K562 (cell line): ENCODE data around the gene SS18L1. TPM values are rescaled to one million over a fixed set of nuclear protein-coding genes. Genes with fewer than 3 reads are reported as not detected.

Source experiments
- ATAC-seq: fragments of 200-7000 bp; cut with Tn5 transposase; 3 replicates; pipeline ENCODE4 v1.9.1; 2020; ENCODE audit warnings: moderate library complexity
- BruUV-seq: library from RNA; stranded (reverse); fragments of 400-500 nt; replicated peaks from 2 replicates; lab custom pipeline; 2021; lab: Mats Ljungman, UMichigan
- CTCF ChIA-PET: fragments of 300-600 bp; formaldehyde crosslinking; extraction: SDS; loops from one replicate; lab custom pipeline; 2021; ENCODE audit warnings: low intra/inter-chr PET ratio; lab: Yijun Ruan, JAX
- POLR2A ChIA-PET: fragments of 300-600, 350-650 bp; sonication (Branson Sonifier 250); formaldehyde crosslinking; extraction: SDS; loops from one replicate; lab custom pipeline; 2021; ENCODE audit warnings: antibody characterized with exemption, inconsistent platforms; lab: Yijun Ruan, JAX
- DNase-seq, 4 experiments: peaks; one replicate each; pipeline versions ENCODE4 v3.0.0 to v3.0.0-alpha.2; 2011 to 2018; ENCODE audit warnings: low spot score in 3 of 4, mixed read lengths in 3 of 4; ENCODE audit errors: extremely low read depth in 1 of 4
- FAIRE-seq: peaks from 2 replicates; lab custom pipeline; 2011; peaks lifted over from hg19 to GRCh38; lab: Jason Lieb, UNC
- H2AFZ ChIP-seq: 2 replicates; pipeline ENCODE4 v1.6.0; 2011; ENCODE audit warnings: low read depth, low read length, control low read depth, inconsistent platforms
- H3K27ac ChIP-seq: fragments of 200-600 bp; 3 replicates; pipeline ENCODE4 v1.8.0; 2011; ENCODE audit warnings: low read depth, mild to moderate bottlenecking, control low read depth, inconsistent platforms, low read length, moderate library complexity, mixed read lengths; ENCODE audit errors: extremely low read depth
- H3K27me3 ChIP-seq, 2 experiments: fragments of 300-600 bp in 1 of 2; 2 replicates in 1 of 2; 3 replicates in 1 of 2; pipeline versions ENCODE4 v1.6.0 to v1.8.0; 2011; ENCODE audit warnings: inconsistent platforms in 2 of 2, low read length in 2 of 2, mild to moderate bottlenecking in 1 of 2, mixed read lengths in 1 of 2, moderate library complexity in 1 of 2; ENCODE audit not compliant: control insufficient read depth in 2 of 2, insufficient read depth in 2 of 2
- H3K36me3 ChIP-seq: fragments of 300-600 bp; 3 replicates; pipeline ENCODE4 v1.8.0; 2011; ENCODE audit warnings: mild to moderate bottlenecking, low read length, inconsistent platforms; ENCODE audit not compliant: control insufficient read depth, insufficient read depth
- H3K4me1 ChIP-seq, 2 experiments: fragments of 200-600 bp in 1 of 2; replicated peaks in 1 of 2; 2 replicates in 1 of 2; 3 replicates in 1 of 2; pipeline versions ENCODE4 v1.5.1 to v1.8.0; 2011; ENCODE audit warnings: inconsistent platforms in 2 of 2, low read length in 2 of 2, mild to moderate bottlenecking in 1 of 2, mixed read lengths in 1 of 2, moderate library complexity in 1 of 2; ENCODE audit not compliant: control insufficient read depth in 2 of 2, insufficient read depth in 2 of 2
- H3K4me2 ChIP-seq: 2 replicates; pipeline ENCODE4 v1.6.1; 2011; ENCODE audit warnings: low read length, control low read depth, inconsistent platforms, mixed read lengths; ENCODE audit not compliant: insufficient read depth
- H3K4me3 ChIP-seq: fragments of 200-600 bp; sonication (generic), shearing (Covaris generic); 2 replicates; pipeline ENCODE4 v1.5.1; 2016; ENCODE audit warnings: control low read depth, inconsistent platforms
- H3K79me2 ChIP-seq: fragments of 200-600 bp; 3 replicates; pipeline ENCODE4 v1.8.0; 2011; ENCODE audit warnings: low read length, inconsistent platforms; ENCODE audit not compliant: control insufficient read depth, insufficient read depth
- H3K9ac ChIP-seq, 2 experiments: 2 replicates each; pipeline versions ENCODE4 v1.6.0 to v1.6.1; 2011; ENCODE audit warnings: low read depth in 2 of 2, low read length in 2 of 2, control low read depth in 1 of 2, inconsistent platforms in 1 of 2, mild to moderate bottlenecking in 1 of 2, mixed read lengths in 1 of 2; ENCODE audit not compliant: insufficient read depth in 1 of 2
- H3K9me1 ChIP-seq: one replicate; pipeline ENCODE4 v1.6.0; 2011; ENCODE audit warnings: inconsistent platforms, mild to moderate bottlenecking, low read length, moderate library complexity; ENCODE audit not compliant: control insufficient read depth, insufficient read depth
- H3K9me3 ChIP-seq: replicated peaks from 2 replicates; pipeline ENCODE4 v1.5.1; 2011; ENCODE audit warnings: low read depth, low read length, inconsistent platforms; ENCODE audit not compliant: control insufficient read depth, insufficient read depth
- H4K20me1 ChIP-seq: replicated peaks from 2 replicates; pipeline ENCODE4 v1.6.1; 2011; ENCODE audit warnings: low read length, inconsistent platforms, mixed read lengths; ENCODE audit not compliant: control insufficient read depth, insufficient read depth
- BMI1 ChIP-seq: fragments of 150-350 bp; IDR thresholded peaks from 2 replicates; pipeline ENCODE4 v1.6.1; 2014; ENCODE audit warnings: low read length
- HDAC3 ChIP-seq: fragments of 450-650 bp; IDR thresholded peaks from 2 replicates; pipeline ENCODE4 v1.6.1; 2018; ENCODE audit warnings: borderline replicate concordance, mild to moderate bottlenecking, moderate library complexity; ENCODE audit not compliant: partially characterized antibody
- THRA ChIP-seq: fragments of 450-650 bp; IDR thresholded peaks from 2 replicates; pipeline ENCODE4 v1.6.1; 2017; ENCODE audit warnings: mild to moderate bottlenecking, moderate library complexity
- WGBS: fragments of 100-300 bp; shearing (Covaris generic); methylation state at CpG from one replicate; pipeline ENCODE4 v1.1.6; 2016; ENCODE audit warnings: low coverage, mixed read lengths; ENCODE audit not compliant: insufficient coverage; ENCODE audit errors: missing lambda C conversion rate; 5-methylcytosine and 5-hydroxymethylcytosine counted together
- in situ Hi-C: fragments of 300-500 bp; cut with MboI; formaldehyde crosslinking; loops from 4 replicates; pipeline ENCODE4 v1.15.0; 2018; ENCODE audit warnings: inconsistent platforms, mixed read lengths
- intact Hi-C: fragments of 100-400 bp; cut with micrococcal nuclease; formaldehyde crosslinking; loops from 2 replicates; pipeline ENCODE4 v1.14.2; 2022
- polyA plus RNA-seq, 8 experiments: library from polyadenylated mRNA; depleted of rRNA in 4 of 8; stranded (reverse) in 5 of 8; unstranded in 3 of 8; fragments of >200 nt; fragmentation: Nextera tagmentation in 2 of 8; fragmentation: Illumina TruSeq in 1 of 8; extraction: Ambion mirVana in 2 of 8; extraction: Trizol in 1 of 8; gene quantifications; 2 replicates each; pipeline versions ENCODE4 v1.2.1 to v1.2.3, GENCODE V29; 2011 to 2014; ENCODE audit warnings: inconsistent platforms in 1 of 8, missing spikeins in 1 of 8
- total RNA-seq, 7 experiments: library from RNA; depleted of rRNA in 6 of 7; stranded (reverse); fragments of >200 nt in 6 of 7; fragmentation: Illumina TruSeq in 2 of 7; extraction: Trizol in 2 of 7; gene quantifications; 2 replicates each; pipeline versions ENCODE4 v1.2.1 to v1.2.3, GENCODE V29; 2011 to 2021; ENCODE audit warnings: low replicate concordance in 1 of 7
- TF ChIP-seq, protein P1 (sequence below), 3 experiments: IDR thresholded peaks in 2 of 3; conservative IDR thresholded peaks in 1 of 3; 2 replicates each; pipeline ENCODE4 v1.5.1; 2011 to 2012; ENCODE audit warnings: low read length in 3 of 3, mild to moderate bottlenecking in 3 of 3, control low read depth in 2 of 3, improper control_type of control experiment in 1 of 3, inconsistent platforms in 1 of 3, low read depth in 1 of 3, mixed read lengths in 1 of 3, moderate library complexity in 1 of 3; ENCODE audit not compliant: insufficient read depth in 2 of 3
- TF ChIP-seq, protein P2 (sequence below): fragments of 450-650 bp; formaldehyde crosslinking; IDR thresholded peaks from 2 replicates; pipeline ENCODE4 v1.4.0; 2022; ENCODE audit warnings: mild to moderate bottlenecking, moderate library complexity

The SS18L1 gene
- total and polyA plus RNA-seq, 9 of the 15 experiments (the other 6 are each of a cell fraction or from before 2014, with no cell fraction given) = 2.7 to 28.3 (median 15.1) TPM

DNA sequence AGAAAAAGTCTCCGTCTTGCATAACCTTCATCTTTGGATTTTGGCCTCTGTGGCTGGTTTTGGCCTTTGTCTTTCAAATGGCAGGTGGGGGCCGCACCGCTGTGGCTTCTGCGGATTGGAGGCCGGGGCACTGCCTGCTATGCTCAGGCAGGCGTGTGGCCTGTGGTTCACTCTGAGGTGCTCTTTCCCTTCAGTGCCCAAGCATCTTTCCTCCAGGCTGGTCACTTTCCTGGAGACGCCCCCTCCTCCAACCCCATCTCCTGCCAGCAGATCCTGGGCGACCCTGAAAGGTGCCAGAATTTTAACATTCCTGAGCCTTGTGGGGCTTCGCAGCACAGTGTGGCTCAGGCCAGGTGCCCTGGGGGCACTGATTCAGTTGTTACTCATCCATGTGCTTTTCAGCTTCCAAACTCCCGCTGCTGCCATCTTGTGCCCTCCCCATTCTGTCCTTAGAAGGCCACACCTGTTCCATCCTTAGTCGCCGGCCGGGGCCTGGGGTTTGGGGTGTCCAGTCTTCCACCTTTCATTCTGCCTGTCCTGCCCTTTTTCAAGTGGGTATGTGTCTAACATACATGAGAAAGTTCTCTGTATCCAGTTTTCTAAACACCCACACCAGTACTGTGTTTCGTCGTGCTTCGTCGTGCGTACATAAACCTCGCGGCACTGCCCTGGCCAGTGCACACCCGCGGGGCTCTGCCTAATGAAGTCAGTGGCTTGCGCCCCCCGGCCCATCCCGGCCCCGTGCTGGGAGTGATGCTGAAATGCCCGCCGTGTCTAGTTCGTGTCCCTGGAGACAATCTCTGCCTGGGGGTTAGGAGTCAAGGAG, 12.1 kb downstream of the SS18L1 start:
- CTCF ChIA-PET = interaction anchor here (3.3 kb wide), 1 partner anchor 145 kb away, joined by 12 read pairs; no protein-coding TSS in a partner anchor
- BruUV-seq = no TSS peak
- FAIRE-seq = no peak
- H3K27ac ChIP-seq = no peak overlapping the region
- 94% methylated on average over 29 of the region's 29 CpGs for WGBS
- H3K9me3 ChIP-seq = no peaks in the 10 kb centered on the region
- intact Hi-C loops = loop anchor here (5.0 kb wide), 1 partner anchor 143 kb away; no protein-coding TSS in a partner anchor
- H3K27me3 ChIP-seq = no peaks in the 10 kb centered on the region
- peaks cover 85% of the 10 kb centered on the region for H3K79me2 ChIP-seq
- H3K36me3 ChIP-seq = peaks cover 84% of the 10 kb centered on the region; the same call in 2 of the 3 replicates
- H4K20me1 ChIP-seq = peaks cover 26% of the 10 kb centered on the region
- no peak for ATAC-seq
- POLR2A ChIA-PET = interaction anchor here (0.7 to 1.2 kb wide), 3 partner anchors 10 to 144 kb away, joined by 3 to 4 read pairs (median 3); no protein-coding TSS in a partner anchor
- no peak overlapping the region for H3K4me3 ChIP-seq
- no peak overlapping the region for H2AFZ ChIP-seq
- peaks cover 9% of the 10 kb centered on the region for H3K9me1 ChIP-seq
- peak overlapping the region in 1 of 2 experiments; percentile 62; a peak in 2 of 4 replicates for H3K9ac ChIP-seq
- H3K4me1 ChIP-seq = peaks cover 4 to 52% of the 10 kb centered on the region in 2 experiments; a peak in 4 of 5 replicates
- no peak overlapping the region for H3K4me2 ChIP-seq
- DNase-seq = no peak
- TF ChIP-seq HDAC3 = no peak
- in situ Hi-C loops = no loop called here

- H3K36me3 ChIP-seq = peaks cover 89% of the 10 kb centered on the region; the same call in 2 of the 3 replicates
- no TSS peak for BruUV-seq
- H3K9me3 ChIP-seq = no peaks in the 10 kb centered on the region
- H3K9ac ChIP-seq = no peak overlapping the region; a peak in 1 of 4 replicates
- no peak overlapping the region for H3K4me3 ChIP-seq
- ATAC-seq = peak; percentile 18; the same call in 2 of the 3 replicates
- H2AFZ ChIP-seq = no peak overlapping the region
- peaks cover 21% of the 10 kb centered on the region for H4K20me1 ChIP-seq
- peaks cover 9% of the 10 kb centered on the region for H3K9me1 ChIP-seq
- ChIA-PET POLR2A (interaction anchor here (0.6 to 0.7 kb wide), 2 partner anchors 19 to 89 kb away, joined by 3 read pairs; no protein-coding TSS in a partner anchor), CTCF (interaction anchor here (0.7 to 3.3 kb wide), 3 partner anchors 25 to 148 kb away, joined by 3 to 12 read pairs (median 3); no protein-coding TSS in a partner anchor)
- intact Hi-C loops (loop anchor here (5.0 kb wide), 1 partner anchor 144 kb away; no protein-coding TSS in a partner anchor), in situ Hi-C loops (no loop called here)
- peaks cover 2 to 47% of the 10 kb centered on the region in 2 experiments; a peak in 3 of 5 replicates for H3K4me1 ChIP-seq
- H3K79me2 ChIP-seq = peaks cover 79% of the 10 kb centered on the region
- no peaks in the 10 kb centered on the region for H3K27me3 ChIP-seq
- no peak overlapping the region for H3K4me2 ChIP-seq
- no peak for FAIRE-seq
- 69% methylated on average over 3 of the region's 3 CpGs for WGBS
- no peak overlapping the region for H3K27ac ChIP-seq
- no peak for DNase-seq
- TF ChIP-seq BMI1 (no peak), THRA (no peak)
- TF ChIP-seq, protein P1, sequence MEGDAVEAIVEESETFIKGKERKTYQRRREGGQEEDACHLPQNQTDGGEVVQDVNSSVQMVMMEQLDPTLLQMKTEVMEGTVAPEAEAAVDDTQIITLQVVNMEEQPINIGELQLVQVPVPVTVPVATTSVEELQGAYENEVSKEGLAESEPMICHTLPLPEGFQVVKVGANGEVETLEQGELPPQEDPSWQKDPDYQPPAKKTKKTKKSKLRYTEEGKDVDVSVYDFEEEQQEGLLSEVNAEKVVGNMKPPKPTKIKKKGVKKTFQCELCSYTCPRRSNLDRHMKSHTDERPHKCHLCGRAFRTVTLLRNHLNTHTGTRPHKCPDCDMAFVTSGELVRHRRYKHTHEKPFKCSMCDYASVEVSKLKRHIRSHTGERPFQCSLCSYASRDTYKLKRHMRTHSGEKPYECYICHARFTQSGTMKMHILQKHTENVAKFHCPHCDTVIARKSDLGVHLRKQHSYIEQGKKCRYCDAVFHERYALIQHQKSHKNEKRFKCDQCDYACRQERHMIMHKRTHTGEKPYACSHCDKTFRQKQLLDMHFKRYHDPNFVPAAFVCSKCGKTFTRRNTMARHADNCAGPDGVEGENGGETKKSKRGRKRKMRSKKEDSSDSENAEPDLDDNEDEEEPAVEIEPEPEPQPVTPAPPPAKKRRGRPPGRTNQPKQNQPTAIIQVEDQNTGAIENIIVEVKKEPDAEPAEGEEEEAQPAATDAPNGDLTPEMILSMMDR (IDR thresholded peaks at IDR 0.05 in 2 of 3, conservative IDR thresholded peaks at IDR 0.05 in 1 of 3; ENCODE audit: insufficient read depth in 2 of 3, low read depth in 1 of 3, low read length in 3 of 3) = 0 out of 6 replicates have a peak, but pooled peaks of 1 of the 3 experiments have one; percentile 10
- TF ChIP-seq, protein P2, sequence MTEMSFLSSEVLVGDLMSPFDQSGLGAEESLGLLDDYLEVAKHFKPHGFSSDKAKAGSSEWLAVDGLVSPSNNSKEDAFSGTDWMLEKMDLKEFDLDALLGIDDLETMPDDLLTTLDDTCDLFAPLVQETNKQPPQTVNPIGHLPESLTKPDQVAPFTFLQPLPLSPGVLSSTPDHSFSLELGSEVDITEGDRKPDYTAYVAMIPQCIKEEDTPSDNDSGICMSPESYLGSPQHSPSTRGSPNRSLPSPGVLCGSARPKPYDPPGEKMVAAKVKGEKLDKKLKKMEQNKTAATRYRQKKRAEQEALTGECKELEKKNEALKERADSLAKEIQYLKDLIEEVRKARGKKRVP (CRISPR knock-in tag) = no peak
Measured at GRCh38 chr20:62156254-62156556, 12.6 kb downstream of the SS18L1 start.
